Ishikawa (cell line): ENCODE measurements around the gene SBNO2.

Experiments used
- CREB1 ChIP-seq: IDR thresholded peaks from 2 replicates; pipeline ENCODE4 v1.6.1; 2012; ENCODE audit warnings: low read depth
- EGR1 ChIP-seq: IDR thresholded peaks from 2 replicates; pipeline ENCODE4 v1.6.1; 2012
- EP300 ChIP-seq: IDR thresholded peaks from 2 replicates; pipeline ENCODE4 v1.6.1; 2012; ENCODE audit warnings: borderline replicate concordance
- FOXM1 ChIP-seq: IDR thresholded peaks from 2 replicates; pipeline ENCODE4 v1.6.1; 2012; ENCODE audit warnings: low read depth, borderline replicate concordance
- MAX ChIP-seq: IDR thresholded peaks from 2 replicates; pipeline ENCODE4 v1.6.1; 2012
- NFIC ChIP-seq: IDR thresholded peaks from 2 replicates; pipeline ENCODE4 v1.6.1; 2012
- RAD21 ChIP-seq: IDR thresholded peaks from 2 replicates; pipeline ENCODE4 v1.6.1; 2012; ENCODE audit warnings: low read depth
- REST ChIP-seq: IDR thresholded peaks from 2 replicates; pipeline ENCODE4 v1.6.1; 2012; ENCODE audit warnings: low read depth, mild to moderate bottlenecking
- TAF1 ChIP-seq: IDR thresholded peaks from 2 replicates; pipeline ENCODE4 v1.6.1; 2012; ENCODE audit warnings: low read depth, mild to moderate bottlenecking
- TEAD4 ChIP-seq: IDR thresholded peaks from 2 replicates; pipeline ENCODE4 v1.6.1; 2012
- USF1 ChIP-seq: IDR thresholded peaks from 2 replicates; pipeline ENCODE4 v1.6.1; 2012
- YY1 ChIP-seq: IDR thresholded peaks from 2 replicates; pipeline ENCODE4 v1.6.1; 2012; ENCODE audit warnings: low read depth
- ZBTB7A ChIP-seq: IDR thresholded peaks from 2 replicates; pipeline ENCODE4 v1.6.1; 2012; ENCODE audit warnings: low read depth

- TF ChIP-seq EP300 (no peak), TAF1 (no peak), TEAD4 (no peak), REST (no peak), FOXM1 (no peak), EGR1 (no peak), RAD21 (no peak), MAX (no peak), NFIC (no peak), ZBTB7A (no peak), YY1 (no peak), USF1 (no peak), CREB1 (no peak)
These were observed 34.9 kb downstream of the SBNO2 start for GRCh38 chr19:1139126-1139525.
